HG03439 (cell line): ENCODE data around the gene OPRL1.

ENCODE experiments used
- ATAC-seq: cut with Tn5 transposase; IDR thresholded peaks from one replicate; pipeline ENCODE4 v1.9.1; 2021; ENCODE audit warnings: mild to moderate bottlenecking, moderate library complexity; ENCODE audit not compliant: unreplicated experiment

The OPRL1 gene

DNA sequence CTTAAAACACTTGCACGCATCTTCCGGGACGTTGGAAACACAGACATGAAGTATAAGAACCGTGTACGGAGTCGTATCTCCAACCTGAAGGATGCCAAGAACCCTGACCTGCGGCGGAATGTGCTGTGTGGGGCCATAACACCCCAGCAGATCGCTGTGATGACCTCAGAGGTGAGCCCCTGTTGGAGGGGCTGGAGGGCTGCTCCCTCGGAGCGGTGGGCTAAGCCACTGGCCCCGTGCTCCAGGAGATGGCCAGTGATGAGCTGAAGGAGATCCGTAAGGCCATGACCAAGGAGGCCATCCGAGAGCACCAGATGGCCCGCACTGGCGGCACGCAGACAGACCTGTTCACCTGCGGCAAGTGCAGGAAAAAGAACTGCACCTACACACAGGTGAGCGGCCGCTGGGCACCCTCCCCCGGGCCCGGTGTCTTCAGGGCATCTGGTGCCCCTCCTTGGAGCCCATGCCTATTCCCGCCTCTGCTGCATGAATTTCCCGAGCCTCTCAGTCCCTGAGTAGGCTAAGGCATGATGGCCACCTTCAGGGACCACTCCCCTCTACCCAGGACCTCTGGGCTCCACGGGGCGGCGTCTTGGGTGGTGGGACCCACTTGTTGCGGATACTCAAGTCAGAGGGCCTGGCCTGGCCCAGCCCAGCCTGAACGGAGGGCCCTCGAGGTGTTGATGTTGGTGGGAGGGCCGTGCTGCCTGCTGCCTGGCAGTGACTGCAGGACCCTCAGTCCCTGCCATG lies 9.5 kb upstream of the OPRL1 start:
- ATAC-seq = no peak

GRCh38 chr20:64071341-64072332 lies 8.2 kb upstream of the OPRL1 start:
- ATAC-seq = no peak

- no peak for ATAC-seq
Observed at GRCh38 chr20:64072498-64073063, 7.3 kb upstream of the OPRL1 start.

DNA sequence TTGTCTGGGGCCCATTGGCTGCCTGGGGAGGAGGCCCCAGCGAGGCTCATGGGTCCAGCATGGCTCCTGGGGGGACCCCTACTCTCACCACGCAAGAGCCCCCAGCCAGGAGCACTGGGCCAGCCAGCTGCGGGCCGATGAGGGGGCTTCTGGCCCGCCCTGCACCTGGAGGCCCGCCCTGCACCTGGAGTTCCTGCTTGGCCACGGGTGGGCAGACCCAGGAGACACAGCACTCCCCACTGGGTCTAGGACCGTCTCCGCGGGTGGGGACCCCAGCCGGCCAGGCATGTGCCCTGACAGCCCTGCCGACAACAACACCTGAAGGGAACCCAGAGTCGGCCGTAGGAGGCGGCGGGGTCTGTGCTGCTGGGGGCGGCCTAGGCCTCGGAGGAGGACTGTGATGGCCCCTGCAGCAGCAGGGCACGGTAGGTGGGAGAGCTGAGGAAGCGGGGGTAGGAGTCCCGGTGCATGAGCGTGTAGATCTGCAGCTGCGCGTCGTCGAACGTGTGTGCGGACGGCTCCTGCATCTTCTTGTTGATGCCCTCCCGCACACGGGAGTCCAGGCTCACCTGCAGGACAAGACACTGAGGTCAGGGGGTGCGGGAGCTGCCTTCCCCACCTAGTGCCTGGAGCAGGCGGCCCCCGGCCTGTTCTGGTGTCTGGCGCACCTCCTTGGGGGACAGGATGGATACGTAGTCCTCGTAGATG lies 6.3 kb upstream of the OPRL1 start:
- ATAC-seq = no peak

DNA sequence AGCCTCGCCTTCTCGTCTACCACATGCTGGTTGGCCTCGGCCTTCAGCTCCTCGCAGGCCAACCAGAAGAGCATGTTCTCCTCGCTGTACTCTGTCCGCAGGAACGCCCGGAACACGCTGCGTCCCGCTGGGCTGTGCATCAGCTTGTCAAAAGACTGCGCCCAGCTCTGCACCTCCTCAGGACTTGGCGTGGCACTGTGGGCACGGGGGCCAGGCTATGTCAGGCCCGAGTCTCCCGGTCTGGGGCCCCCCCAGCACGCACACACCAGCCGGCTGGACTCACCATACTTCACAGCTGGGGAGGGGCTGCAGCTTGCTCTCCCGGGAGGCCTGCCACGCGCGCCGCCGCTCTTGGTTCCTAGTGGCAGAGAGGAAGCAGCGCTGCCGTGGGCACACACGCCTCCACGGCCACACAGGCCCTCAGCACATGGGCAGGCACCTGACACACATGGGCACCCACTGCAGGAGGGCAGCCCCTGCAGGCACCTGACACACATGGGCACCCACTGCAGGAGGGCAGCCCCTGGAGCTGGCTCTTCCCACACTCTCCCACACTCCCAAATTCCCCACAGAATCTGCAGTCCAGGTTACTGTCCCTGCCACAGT lies 5.6 kb upstream of the OPRL1 start:
- no peak for ATAC-seq

DNA sequence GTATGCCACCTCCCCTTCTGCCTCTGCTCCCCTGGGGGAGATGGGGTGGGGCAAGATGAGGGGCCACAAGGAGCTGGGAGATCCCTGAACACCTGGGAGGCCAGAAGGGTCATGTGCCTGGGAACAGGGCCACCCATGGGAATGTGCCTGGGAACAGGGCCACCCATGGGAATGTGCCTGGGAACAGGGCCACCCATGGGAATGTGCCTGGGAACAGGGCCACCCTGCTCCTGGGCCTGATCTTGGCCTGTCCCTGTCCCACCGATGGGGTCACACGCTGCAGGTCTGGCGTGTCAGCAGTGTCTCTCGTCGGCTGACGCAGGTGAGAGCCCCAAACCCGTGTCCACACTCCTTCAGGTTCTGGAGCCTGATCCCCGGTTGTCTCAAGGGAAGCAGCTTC lies 4.9 kb upstream of the OPRL1 start:
- no peak for ATAC-seq

DNA sequence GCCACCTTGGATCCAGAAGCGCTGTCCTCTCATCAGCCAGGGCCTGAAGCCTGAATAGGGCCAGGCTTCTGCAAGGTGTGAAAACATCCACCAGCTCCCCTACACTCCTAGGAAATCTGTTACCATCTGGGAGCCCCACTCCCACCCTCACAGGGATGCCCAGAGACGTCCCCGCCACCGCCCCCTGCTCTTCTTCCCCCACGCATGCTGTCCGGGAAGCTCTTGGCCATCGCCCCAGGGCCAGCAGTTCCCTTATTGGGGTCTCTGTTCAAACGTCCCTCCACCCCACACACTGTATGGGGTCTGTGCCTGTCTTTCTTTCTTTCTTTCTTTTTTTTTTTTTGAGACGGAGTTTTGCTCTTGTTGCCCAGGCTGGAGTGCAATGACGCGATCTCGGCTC lies 4.3 kb upstream of the OPRL1 start:
- ATAC-seq = no peak

DNA sequence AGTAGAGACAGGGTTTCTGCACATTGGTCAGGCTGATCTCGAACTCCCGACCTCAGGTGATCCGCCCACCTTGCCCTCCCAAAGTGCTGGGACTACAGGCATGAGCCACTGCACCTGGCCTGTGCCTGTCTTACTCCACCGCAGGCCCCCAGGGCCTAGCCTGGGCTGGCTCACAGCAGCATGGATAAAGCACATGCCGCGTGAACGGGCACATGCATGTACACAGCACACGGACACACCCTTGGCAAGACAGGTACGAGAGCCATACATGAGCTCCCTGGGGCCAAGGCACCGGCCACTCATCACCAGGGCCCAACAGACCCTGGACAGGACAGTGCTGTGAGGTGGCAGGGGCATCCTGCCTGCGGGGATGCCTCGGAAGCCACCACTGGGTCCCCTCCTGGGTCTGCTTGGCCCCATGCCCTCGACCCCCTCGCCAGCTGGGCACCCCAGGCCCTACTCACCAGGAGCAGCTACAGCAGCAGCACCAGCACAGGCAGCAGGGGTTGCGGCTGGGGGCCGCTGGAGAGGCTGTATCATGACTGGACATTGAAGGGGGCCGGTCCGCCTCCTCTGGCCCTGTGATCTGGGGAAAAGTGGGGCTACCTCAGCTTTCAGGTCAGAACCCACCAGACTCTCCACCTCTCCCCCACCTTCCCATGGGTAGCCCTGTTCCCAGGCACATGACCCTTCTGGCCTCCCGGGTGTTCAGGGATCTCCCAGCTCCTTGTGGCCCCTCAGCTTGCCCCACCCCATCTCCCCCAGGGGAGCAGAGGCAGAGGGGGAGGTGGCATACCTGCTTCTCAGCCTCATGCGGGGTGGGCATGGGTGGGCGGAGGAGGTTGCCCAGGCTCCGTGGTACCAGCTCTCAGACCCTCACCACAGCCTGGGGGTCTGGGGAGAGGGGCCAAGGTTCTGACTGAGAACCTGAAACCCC lies 3.6 kb upstream of the OPRL1 start:
- ATAC-seq = no peak

DNA sequence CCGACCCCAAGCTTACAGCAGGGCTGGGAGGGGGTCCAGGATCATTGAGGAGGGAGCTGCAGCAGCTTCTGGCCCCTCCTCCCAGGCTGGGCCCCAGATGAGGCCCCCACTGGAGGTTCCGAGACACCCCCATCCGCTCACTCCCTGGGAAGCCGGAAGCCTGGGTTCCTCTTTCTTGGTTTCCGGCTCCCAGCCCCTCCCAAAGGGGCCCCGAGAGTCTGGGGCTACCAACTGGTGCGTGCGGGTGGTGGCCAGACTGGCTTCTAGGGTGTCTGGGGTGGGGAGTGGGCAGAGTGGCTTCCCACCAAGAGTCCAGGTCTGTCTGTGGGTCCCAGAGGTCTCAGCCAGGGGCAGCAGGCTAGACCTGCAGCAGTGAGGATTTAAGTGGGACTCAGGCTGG lies 2.8 kb upstream of the OPRL1 start:
- no peak for ATAC-seq

- ATAC-seq = no peak
Observed at GRCh38 chr20:64077541-64077875, 2.4 kb upstream of the OPRL1 start.

- ATAC-seq = no peak
Observed at GRCh38 chr20:64077876-64078551, 1.9 kb upstream of the OPRL1 start.

DNA sequence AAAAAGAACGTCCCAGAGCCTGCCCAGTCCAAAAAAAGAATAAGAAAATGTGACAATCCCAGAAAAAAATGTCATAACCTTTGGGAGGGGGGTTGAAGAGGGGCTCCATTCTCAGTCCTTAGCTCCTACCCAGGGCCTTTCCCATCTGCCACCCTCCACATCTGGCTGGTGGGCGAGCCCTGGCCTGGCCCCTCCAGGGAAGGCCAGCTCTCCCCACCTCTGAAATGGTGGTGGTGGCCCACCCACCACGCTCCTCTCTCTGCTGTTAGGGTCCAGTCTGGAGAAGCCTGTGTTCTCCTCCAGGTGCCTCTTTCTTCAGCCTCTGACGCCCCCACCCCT lies 979 bp upstream of the OPRL1 start:
- no peak for ATAC-seq

GRCh38 chr20:64079273-64080012 lies 439 bp upstream of the OPRL1 start, which contains the start of gene RGS19:
RGS19 (minus strand) TSS chr20:64079518; CDS start chr20:64076886, 2,632 bp downstream.
- ATAC-seq = peak; percentile 38

DNA sequence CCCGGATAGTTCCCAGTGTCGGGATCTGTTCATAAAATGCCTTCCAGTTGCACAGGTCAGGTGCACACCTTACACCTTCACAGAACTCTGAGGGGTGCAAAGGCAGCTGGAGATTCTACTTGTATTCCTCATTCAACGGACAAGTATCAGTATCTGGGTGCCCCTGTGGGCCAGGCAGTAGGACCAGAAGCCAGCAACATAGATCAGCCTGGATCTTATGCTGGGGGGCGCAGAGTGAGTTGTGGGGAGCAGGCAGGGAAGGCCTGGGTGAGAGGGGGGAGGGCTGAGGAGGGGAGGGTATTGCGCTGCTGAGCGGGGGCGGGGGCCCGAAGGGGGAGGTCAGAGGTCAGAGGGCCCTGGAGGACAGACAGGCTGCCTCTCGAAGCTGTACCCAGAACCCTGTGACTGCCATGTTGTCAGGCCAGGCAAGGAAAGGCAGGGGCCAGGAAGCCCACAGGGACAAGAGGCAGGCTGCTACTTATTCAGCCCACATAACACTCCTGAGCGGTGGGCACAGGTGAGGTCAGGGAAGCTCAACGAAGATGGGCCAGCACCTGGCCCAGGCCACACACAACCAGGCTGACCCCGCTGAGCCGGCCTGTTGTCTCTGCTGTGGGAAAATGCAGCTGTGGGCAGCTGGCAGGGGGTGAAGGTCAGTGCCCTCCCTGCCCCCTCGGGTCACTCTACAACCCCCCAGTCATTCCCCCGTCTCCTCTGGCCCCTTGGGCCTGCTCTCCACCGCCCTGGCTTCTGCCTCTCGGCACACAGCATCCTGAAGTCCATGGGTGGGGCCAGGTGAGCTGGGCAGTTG lies 1.1 kb downstream of the OPRL1 start:
- ATAC-seq = no peak

DNA sequence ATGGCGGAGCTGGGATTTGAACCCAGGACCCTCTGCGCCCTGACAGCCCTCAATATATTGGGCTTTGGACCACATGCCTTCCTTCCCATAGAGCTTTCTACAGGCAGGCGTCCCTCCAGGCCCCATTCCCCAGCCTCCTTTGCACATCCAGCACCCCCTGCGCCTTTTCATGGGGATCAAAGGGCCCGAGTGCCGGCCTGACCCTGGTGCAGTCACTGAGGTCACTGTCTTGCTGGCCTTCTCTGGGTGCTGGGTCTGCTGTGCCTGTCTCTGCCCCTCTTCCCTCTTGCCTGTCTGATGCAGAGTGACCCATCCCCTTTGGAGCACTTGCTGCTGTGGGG lies 1.7 kb downstream of the OPRL1 start:
- no peak for ATAC-seq

DNA sequence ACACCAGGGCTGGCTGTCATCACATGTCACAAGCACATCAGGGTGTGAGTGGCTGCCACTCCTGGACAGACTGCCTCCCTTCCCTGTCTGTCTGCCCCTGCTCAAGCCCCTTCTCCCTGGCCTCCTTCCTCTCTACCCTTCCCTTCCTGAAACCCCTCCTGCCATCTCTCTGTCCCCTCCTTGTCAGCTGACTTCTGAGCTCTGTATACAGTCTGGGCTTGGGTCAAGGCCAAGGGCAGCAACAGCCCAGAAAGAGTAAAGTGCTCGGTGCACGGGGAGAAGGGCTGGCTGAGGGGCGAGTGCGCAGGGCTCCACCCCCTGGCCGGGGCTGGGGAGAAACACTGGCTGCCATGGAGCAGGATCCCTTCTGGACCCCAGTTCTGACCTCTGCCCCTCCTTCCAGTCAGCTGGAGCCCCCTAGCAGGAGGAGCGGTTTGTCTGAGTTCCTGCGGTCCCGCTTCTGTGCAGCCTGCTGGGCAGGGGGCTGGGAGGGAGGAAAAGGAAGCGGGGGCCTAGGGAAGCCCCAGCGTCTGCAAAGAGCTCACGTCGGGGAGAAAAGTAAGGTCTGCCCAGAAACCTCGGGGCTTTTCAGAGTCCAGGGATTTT lies 2.3 kb downstream of the OPRL1 start:
- no peak for ATAC-seq

- ATAC-seq = no peak
Observed at GRCh38 chr20:64082820-64083377, 3.0 kb downstream of the OPRL1 start.
